ENCODE measurements around the gene CMIP. TPM values are rescaled to one million over a fixed set of nuclear protein-coding genes. Genes with fewer than 3 reads are reported as not detected.

The CMIP gene
- total RNA-seq, 1 experiment from 2014 or later: 48.2 TPM

DNA sequence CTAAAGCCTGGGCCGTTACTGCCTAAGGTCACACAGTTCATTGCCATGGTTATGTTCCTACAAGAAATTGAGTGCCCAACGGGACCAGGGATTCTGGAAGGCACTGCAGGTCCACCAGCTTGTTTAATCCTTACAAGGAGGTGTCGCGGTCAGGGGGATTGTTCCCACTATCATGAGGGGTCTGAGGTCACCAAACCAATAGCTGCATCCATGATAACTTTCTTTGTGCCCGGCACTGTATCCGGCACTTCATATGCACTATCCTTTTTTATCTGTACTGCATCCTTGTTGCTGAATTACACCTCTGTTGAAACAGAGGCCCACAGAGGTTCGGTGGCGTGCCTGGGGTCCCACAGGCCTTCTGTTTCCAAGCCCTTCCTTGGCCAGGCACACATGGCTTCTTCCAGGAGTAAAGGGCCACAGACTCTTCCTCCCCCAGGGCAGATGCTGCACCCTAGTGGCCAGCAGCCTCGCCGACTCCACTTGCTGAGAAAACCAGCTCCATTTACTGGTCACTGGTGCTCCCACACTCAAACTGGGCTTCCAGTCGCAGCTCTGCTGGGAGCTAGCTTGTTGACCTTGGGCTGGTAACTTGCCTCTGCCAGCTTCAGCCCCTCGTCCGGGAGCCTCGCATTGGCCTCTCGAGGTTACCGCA, 252.5 kb downstream of the CMIP start:
- H3K27ac ChIP-seq (ENCODE audit: insufficient read length, low read depth, low read length): no peak overlapping the region
- no peak overlapping the region for H3K9ac ChIP-seq (ENCODE audit: extremely low read depth, insufficient read length, low read length)
- H3K9me3 ChIP-seq (ENCODE audit: control insufficient read depth, low read depth, low read length): no peaks in the 10 kb centered on the region
- no peaks in the 10 kb centered on the region for H3K23me2 ChIP-seq (ENCODE audit: insufficient read length, low read depth, low read length, poor library complexity, severe bottlenecking)
- H3K18ac ChIP-seq (ENCODE audit: insufficient read length, low read depth, low read length): no peak overlapping the region
- H3K27ac Mint-ChIP-seq: peak overlapping the region in 1 of 3 experiments; percentile 77; a peak in 2 of 7 replicates
- no peaks in the 10 kb centered on the region for H3K79me2 ChIP-seq (ENCODE audit: insufficient read depth, low read length)
- no peaks in the 10 kb centered on the region for H3K27me3 Mint-ChIP-seq (ENCODE audit: low read depth)
- H2BK15ac ChIP-seq (ENCODE audit: low read depth, low read length): no peak overlapping the region
- no peaks in the 10 kb centered on the region for H3K9me3 Mint-ChIP-seq
- H4K91ac ChIP-seq (ENCODE audit: insufficient read length, low read depth, low read length): no peak overlapping the region
- no peak overlapping the region for H2BK120ac ChIP-seq (ENCODE audit: low read depth, low read length, poor library complexity, severe bottlenecking)
- peaks cover 27 to 53% (median 44%) of the 10 kb centered on the region in 3 experiments; a peak in 6 of 7 replicates for H3K36me3 Mint-ChIP-seq (ENCODE audit: insufficient read depth in 1 of 3, low read depth in 3 of 3)
- no peak overlapping the region for H4K5ac ChIP-seq (ENCODE audit: insufficient read length, low read depth, low read length)
- TF ChIP-seq CTCF (conservative IDR thresholded peaks at IDR 0.05): peak; percentile 87
- H3K4me1 Mint-ChIP-seq: peaks cover 4 to 17% of the 10 kb centered on the region in 2 experiments; a peak in 3 of 4 replicates
- H3K4me3 Mint-ChIP-seq: no peak overlapping the region
- no peak overlapping the region for H2AFZ ChIP-seq (ENCODE audit: low read length)
- H3K56ac ChIP-seq (ENCODE audit: insufficient read length, low read depth, low read length): no peak overlapping the region
- no peak overlapping the region for H4K8ac ChIP-seq (replicated peaks; ENCODE audit: insufficient read length, low read depth, low read length)
- H3K27me3 ChIP-seq (ENCODE audit: insufficient read depth, low read length): no peaks in the 10 kb centered on the region
- no CpG with 5 or more reads among the region's 16 CpGs for WGBS (ENCODE audit: extremely low coverage, insufficient read length, low lambda C conversion rate)
- DNase-seq: peak; percentile 77
- peaks cover 2% of the 10 kb centered on the region for H4K20me1 ChIP-seq (ENCODE audit: control insufficient read depth, insufficient read depth, insufficient read length)
- H3K4ac ChIP-seq (ENCODE audit: low read depth, low read length): no peak overlapping the region
- H3K14ac ChIP-seq (ENCODE audit: insufficient read depth, low read length): no peak overlapping the region
- H2BK20ac ChIP-seq (ENCODE audit: low read depth, low read length, poor library complexity, severe bottlenecking): no peak overlapping the region
- no peak overlapping the region for H3T11ph ChIP-seq (ENCODE audit: low read length)
- no peaks in the 10 kb centered on the region for H3K79me1 ChIP-seq (ENCODE audit: insufficient read depth, low read depth, low read length, poor library complexity, severe bottlenecking)
- H3K23ac ChIP-seq (ENCODE audit: insufficient read length, low read depth, low read length): no peak overlapping the region
- no peak overlapping the region for H2BK12ac ChIP-seq (ENCODE audit: insufficient read length, low read depth, low read length)
- no peaks in the 10 kb centered on the region for H3K4me1 ChIP-seq (ENCODE audit: insufficient read depth, low read length)
- H2AK5ac ChIP-seq (ENCODE audit: insufficient read length, low read length): no peak overlapping the region
- no peak overlapping the region for H2BK5ac ChIP-seq (ENCODE audit: insufficient read length, low read length)
- no peak overlapping the region for H3K4me2 ChIP-seq (ENCODE audit: insufficient read depth, insufficient read length, low read length)

All from H9 (cell line).